Measurements from ENCODE around the gene OR8S1. TPM values are rescaled to one million over a fixed set of nuclear protein-coding genes. Genes with fewer than 3 reads are reported as not detected.

OR8S1 gene
- total and polyA plus RNA-seq, 10 of the 15 experiments (the other 5 are each of a cell fraction or from before 2014, with no cell fraction given), result not detected

DNA sequence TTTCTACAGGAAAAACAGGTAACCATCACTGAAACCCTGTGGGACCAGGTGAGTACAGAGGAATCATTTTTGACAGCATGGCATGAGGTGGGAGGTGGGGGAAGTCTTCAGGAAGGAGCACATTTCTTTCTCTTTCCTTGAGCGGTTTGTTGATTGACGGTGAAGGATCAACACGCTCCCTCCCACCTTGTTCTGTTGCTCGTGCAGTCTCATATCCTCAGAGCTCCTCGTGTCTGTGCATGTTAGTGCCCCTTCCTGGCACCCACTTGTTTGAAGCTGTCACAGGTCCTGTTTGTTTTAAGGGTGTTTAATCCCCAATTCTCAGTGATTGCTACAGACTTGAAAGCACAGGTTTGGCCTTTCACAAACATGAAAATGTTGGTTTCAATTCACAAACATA, 38.8 kb upstream of the OR8S1 start:
- CTCF ChIA-PET, result interaction anchor here (0.6 to 2.1 kb wide), 2 partner anchors 56 to 94 kb away, joined by 3 to 8 read pairs; no protein-coding TSS in a partner anchor
- WGBS (ENCODE audit: insufficient coverage, insufficient replicate concordance, low lambda C conversion rate, missing lambda C conversion rate), result 42% methylated on average over 5 of the region's 5 CpGs
- no peak overlapping the region for H3K9ac ChIP-seq (ENCODE audit: control insufficient read depth, insufficient read depth, low read length)
- BruUV-seq (replicated peaks), result no TSS peak
- ATAC-seq (peak; percentile 7; the same call in 1 of the 3 replicates), FAIRE-seq (no peak), DNase-seq (ENCODE audit: low read depth, low spot score) (no peak)
- in situ Hi-C loops (cut with MboI), result no loop called here
- no peak overlapping the region for H3K4me3 ChIP-seq
- SMC1A ChIA-PET (ENCODE audit: uncharacterized antibody, unreplicated experiment), result interaction anchor here (0.9 to 1.3 kb wide), 2 partner anchors 14 to 40 kb away, joined by 3 to 4 read pairs; partner anchors contain the start of gene ANP32D
- no peak overlapping the region for H3K4me2 ChIP-seq (ENCODE audit: control insufficient read depth, insufficient read depth)
- H3K36me3 ChIP-seq (ENCODE audit: control insufficient read depth in 2 of 2, insufficient read depth in 2 of 2, low read length in 1 of 2), result no peaks in the 10 kb centered on the region
- POLR2A ChIA-PET, result no interaction called here
- no peak for TF ChIP-seq POLR2AphosphoS5 (IDR thresholded peaks at IDR 0.05; ENCODE audit: low read length)
- TF ChIP-seq USF1 (IDR thresholded peaks at IDR 0.05; ENCODE audit: borderline replicate concordance, extremely low read length, insufficient read depth, low read depth, low read length), result no peak
- peak; percentile 66 for TF ChIP-seq PKNOX1 (IDR thresholded peaks at IDR 0.05)
- TF ChIP-seq NKRF (conservative IDR thresholded peaks at IDR 0.05), result no peak
- TF ChIP-seq RFX5 (IDR thresholded peaks at IDR 0.05; ENCODE audit: low read depth, low read length), result no peak
- TF ChIP-seq EED (IDR thresholded peaks at IDR 0.05; ENCODE audit: low read depth), result 0 out of 2 replicates have a peak, but pooled peaks have one; percentile 29
- TF ChIP-seq RAD51 (IDR thresholded peaks at IDR 0.05), result no peak
- TF ChIP-seq, protein P1, sequence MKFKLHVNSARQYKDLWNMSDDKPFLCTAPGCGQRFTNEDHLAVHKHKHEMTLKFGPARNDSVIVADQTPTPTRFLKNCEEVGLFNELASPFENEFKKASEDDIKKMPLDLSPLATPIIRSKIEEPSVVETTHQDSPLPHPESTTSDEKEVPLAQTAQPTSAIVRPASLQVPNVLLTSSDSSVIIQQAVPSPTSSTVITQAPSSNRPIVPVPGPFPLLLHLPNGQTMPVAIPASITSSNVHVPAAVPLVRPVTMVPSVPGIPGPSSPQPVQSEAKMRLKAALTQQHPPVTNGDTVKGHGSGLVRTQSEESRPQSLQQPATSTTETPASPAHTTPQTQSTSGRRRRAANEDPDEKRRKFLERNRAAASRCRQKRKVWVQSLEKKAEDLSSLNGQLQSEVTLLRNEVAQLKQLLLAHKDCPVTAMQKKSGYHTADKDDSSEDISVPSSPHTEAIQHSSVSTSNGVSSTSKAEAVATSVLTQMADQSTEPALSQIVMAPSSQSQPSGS (IDR thresholded peaks at IDR 0.05; ENCODE audit: low read length), result no peak
- intact Hi-C loops (cut with micrococcal nuclease; ENCODE audit: unreplicated experiment), result no loop called here
- RAD21 ChIA-PET (ENCODE audit: unreplicated experiment), result interaction anchor here (1.3 to 1.5 kb wide), 2 partner anchors 40 to 56 kb away, joined by 3 to 4 read pairs; no protein-coding TSS in a partner anchor
- H3K27me3 ChIP-seq (replicated peaks in 1 of 2; ENCODE audit: control insufficient read depth in 2 of 2, insufficient read depth in 2 of 2, low read length in 1 of 2), result no peaks in the 10 kb centered on the region
- no peak overlapping the region for H3K27ac ChIP-seq (ENCODE audit: control insufficient read depth, insufficient read depth)
- 0 out of 2 replicates have a peak, but pooled peaks cover 5% of the 10 kb centered on the region for H3K4me1 ChIP-seq (ENCODE audit: control insufficient read depth, insufficient read depth, low read length)
- H2AFZ ChIP-seq (ENCODE audit: control insufficient read depth, low read depth, low read length), result no peak overlapping the region
- H4K20me1 ChIP-seq (ENCODE audit: control insufficient read depth, insufficient read depth), result no peaks in the 10 kb centered on the region
- no peaks in the 10 kb centered on the region for H3K9me3 ChIP-seq (replicated peaks; ENCODE audit: control insufficient read depth, insufficient read depth, low read length)
- no peaks in the 10 kb centered on the region for H3K79me2 ChIP-seq (ENCODE audit: control insufficient read depth, insufficient read depth, low read length)
